Skin of body (tissue), 2 donors: ENCODE data around the gene LCE6A. TPM values are rescaled to one million over a fixed set of nuclear protein-coding genes. Genes with fewer than 3 reads are reported as not detected.

Experiments
- DNase-seq: peaks from one replicate; lab custom pipeline; 2025; lab: John Stamatoyannopoulos, UW
- total RNA-seq: library from RNA; depleted of rRNA; stranded (reverse); fragments of >200 nt; gene quantifications from one replicate; pipeline ENCODE4 v1.2.3, GENCODE V29; 2014

The LCE6A gene
- total RNA-seq, 1 donor from 2014 or later, result 4.4 TPM

DNA sequence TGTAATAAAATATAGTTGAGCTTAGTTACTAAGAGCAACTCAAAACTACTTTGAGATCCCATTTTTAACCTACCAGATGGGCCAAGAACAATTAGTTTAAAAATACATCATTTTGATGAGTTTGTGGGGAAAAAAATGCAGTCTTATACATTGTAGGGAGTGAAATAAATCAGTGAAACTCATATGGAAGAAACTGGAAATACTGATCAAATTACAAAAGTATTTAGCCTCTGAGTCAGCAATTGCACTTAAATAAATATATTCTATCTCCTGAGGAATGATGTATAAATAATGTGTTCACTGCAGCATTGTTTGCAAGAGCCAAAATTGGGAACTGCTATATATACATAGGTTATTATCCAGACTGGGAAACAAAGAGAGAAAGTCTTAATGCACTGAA lies 30.8 kb downstream of the LCE6A start:
- no peak for DNase-seq

DNA sequence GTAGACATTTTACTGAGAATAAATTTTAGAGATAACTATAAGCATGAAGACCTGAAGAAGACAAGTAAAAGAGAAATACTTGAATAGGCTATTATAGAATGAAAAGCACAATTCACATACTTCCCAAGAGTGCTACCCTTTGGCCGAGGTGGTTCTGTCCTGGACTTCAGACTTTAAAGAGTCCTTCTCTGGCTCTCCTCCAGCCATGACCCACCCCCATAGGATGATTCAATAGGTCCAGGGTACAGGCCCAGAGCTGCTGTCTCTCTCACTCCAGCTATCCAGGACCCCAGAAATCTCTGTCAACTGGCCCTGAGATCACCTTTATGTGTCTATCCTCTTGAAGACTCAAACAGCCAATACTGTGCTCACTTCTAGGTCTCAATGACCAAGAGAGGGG lies 34.2 kb downstream of the LCE6A start:
- DNase-seq, result no peak

- no peak for DNase-seq
Observed at GRCh38 chr1:152878042-152878441, 35.4 kb downstream of the LCE6A start, which contains the start of gene SMCP. Gene SMCP, plus strand, starts transcription at chr1:152878322. Its CDS starts 6,101 bp downstream, at chr1:152884423.

DNA sequence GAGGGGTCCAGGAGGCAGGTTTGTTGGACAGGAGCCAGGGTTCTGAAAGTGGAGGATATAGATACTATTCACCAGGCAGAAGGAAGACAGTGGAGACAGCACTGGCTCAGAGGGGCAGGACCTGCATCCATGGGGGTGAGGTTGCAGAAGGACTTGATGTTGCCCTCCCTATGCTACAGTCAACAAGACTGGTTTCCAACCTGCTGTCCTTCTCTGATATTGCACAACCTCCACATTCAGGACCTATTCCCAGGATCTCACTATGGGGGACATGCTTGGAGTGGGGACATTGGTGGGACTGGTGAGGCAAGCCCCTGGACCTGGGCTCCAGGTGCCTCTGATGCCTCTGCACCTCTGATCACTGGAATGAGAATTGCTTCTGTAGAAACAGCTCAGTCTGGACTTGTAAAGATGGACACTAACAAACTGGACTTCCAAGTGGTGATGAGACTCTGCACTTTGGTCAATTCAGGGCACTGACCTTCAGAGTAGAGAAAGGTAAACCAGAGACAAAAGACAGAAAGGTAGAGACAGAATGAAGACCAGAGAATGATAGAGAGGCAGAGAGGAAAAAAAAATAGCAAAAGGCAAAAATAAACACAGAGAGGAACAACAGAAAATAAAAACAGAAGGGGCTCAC lies 37.0 kb downstream of the LCE6A start:
- no peak for DNase-seq

DNA sequence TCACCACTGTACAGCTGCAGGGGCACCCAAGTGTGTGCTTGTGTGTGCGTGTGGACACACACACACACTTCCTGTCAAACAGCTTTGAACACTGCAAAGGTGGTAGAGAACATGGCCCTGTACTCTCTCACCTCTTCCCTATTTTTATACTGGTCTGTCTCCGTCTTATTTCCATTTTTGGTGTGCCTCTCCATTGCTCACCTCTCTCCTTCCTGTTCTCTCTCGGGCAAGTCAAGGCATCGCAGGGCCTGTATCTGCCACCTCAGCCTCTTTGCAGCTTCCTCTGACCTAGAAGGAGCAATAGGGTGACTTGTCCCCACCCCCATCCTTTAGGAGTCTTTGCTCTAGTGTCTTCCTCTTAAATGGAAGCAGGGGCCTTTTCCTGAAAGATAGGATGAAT lies 37.7 kb downstream of the LCE6A start:
- no peak for DNase-seq

- DNase-seq, result no peak
Observed at GRCh38 chr1:152880907-152881306, 38.3 kb downstream of the LCE6A start.

GRCh38 chr1:152884085-152884484 lies 41.4 kb downstream of the LCE6A start:
- DNase-seq, result no peak

- DNase-seq, result no peak
Observed at GRCh38 chr1:152884506-152884905, 41.9 kb downstream of the LCE6A start.

DNA sequence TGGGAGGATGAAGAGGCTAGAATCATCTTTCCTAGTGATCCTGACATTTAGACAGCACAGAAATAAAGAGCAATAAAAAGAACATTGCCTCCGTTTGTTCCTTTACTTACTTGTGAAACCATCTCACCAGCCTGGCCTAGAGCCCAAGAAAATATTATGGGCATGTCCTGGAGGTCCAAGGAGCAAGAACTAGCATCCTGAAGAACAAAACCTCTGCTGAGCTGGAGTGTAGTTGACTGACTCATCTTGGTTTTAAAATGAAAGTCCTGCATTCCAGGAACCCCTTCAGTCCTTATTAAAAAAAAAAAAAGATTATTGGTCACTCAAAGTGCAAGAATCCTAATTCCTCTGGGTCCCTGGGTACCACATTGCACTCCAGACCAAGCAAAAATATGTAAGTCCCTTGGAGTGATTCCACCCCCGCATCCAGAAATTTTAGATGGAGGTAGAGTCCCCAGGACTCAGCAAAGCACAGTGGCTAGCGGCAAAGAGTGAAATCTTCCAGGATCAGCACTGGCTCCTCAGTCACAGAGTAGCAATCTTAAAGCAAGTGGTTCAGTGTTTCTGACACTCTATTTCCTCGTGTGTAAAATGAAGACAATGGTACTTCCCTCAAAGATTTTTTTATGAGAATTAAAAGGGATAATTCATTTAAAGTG lies 42.4 kb downstream of the LCE6A start:
- DNase-seq, result no peak

- DNase-seq, result no peak
Observed at GRCh38 chr1:152886085-152886484, 43.4 kb downstream of the LCE6A start.

DNA sequence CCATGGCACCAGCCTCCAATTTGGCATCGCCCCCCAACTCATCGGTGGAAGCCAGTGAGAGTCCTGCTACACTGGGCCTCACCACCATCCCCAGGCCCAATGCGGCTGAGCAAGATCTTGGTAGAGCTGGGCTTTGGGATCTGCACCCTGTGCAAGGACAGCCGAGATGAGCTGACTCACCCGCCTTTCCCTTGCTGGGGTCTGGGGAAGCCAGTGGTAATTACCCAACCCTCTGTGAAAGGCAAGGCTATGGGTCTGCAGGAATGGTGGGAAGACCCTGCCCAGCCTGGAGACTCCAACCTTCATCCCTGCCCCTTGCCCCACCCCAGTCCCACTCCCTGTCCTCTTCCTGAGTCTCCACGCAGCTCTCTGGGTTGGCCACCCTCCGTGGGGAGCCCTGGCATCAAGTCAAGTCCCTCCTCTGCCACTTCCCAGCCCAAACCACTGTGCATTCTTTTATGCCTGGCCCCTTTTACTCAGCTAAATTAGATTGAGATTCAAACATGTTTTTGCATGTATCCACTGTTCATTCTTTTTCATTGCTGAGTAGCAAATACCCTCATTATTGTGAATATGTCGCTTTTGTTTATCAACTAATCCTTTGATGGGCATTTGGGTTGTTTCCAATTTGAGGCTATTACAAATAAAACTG lies 44.2 kb downstream of the LCE6A start:
- DNase-seq, result no peak

DNA sequence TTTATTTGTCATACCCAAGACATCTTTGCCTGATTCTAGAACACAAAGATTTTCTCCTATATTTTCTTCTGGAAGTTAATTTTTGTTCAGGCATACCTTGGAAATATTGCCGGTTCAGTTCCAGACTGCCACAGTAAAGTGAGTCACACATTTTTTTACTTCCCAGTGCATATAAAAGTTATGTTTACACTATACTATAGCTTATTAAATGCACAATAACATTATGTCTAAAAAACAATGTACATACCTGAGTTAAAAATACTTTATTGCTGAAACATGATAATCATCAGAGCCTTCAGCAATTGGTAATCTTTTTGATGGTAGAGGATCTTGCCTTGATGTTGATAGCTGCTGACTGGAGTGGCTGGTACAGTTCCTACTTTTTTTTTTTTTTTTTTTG lies 45.5 kb downstream of the LCE6A start:
- no peak for DNase-seq

Other genes starting within 250 kb of the LCE6A start
- gene LCE3C, start 242.6 kb upstream of the LCE6A start, total RNA-seq, result not detected
- gene LCE3B, start 229.0 kb upstream of the LCE6A start, total RNA-seq, result not detected
- not detected for gene LCE3A, start 219.8 kb upstream of the LCE6A start, total RNA-seq
- gene LCE2D, start 179.5 kb upstream of the LCE6A start, total RNA-seq, result 0.49 TPM
- gene LCE2C, start 167.6 kb upstream of the LCE6A start, total RNA-seq, result 3.4 TPM
- gene LCE2B, start 156.7 kb upstream of the LCE6A start, total RNA-seq, result 5.9 TPM
- 1.2 TPM for gene LCE2A, start 144.5 kb upstream of the LCE6A start, total RNA-seq
- gene LCE4A, start 134.7 kb upstream of the LCE6A start, total RNA-seq, result not detected
- 0.89 TPM for gene KPRP, start 84.8 kb upstream of the LCE6A start, total RNA-seq
- gene LCE1F, start 67.7 kb upstream of the LCE6A start, total RNA-seq, result not detected
- gene LCE1E, start 56.6 kb upstream of the LCE6A start, total RNA-seq, result 0.59 TPM
- gene LCE1D, start 46.1 kb upstream of the LCE6A start, total RNA-seq, result 1.4 TPM
- 9.3 TPM for gene LCE1C, start 36.2 kb upstream of the LCE6A start, total RNA-seq
- 1.9 TPM for gene LCE1B, start 30.9 kb upstream of the LCE6A start, total RNA-seq
- gene LCE1A, start 15.4 kb upstream of the LCE6A start, total RNA-seq, result 1.7 TPM
- gene LCE7A, start 17.1 kb downstream of the LCE6A start, total RNA-seq, result not detected
- not detected for gene SMCP, start 35.5 kb downstream of the LCE6A start, total RNA-seq
- 71.5 TPM for gene IVL, start 65.7 kb downstream of the LCE6A start, total RNA-seq
- 1.8 TPM for gene SPRR5, start 104.3 kb downstream of the LCE6A start, total RNA-seq
- gene SPRR4, start 127.8 kb downstream of the LCE6A start, total RNA-seq, result 17.7 TPM
- 6.1 TPM for gene SPRR1A, start 141.2 kb downstream of the LCE6A start, total RNA-seq
- 0.69 TPM for gene SPRR3, start 158.9 kb downstream of the LCE6A start, total RNA-seq
- 22.3 TPM for gene SPRR1B, start 188.3 kb downstream of the LCE6A start, total RNA-seq
- gene SPRR2D, start 198.3 kb downstream of the LCE6A start, total RNA-seq, result 11.3 TPM
- 1.6 TPM for gene SPRR2A, start 214.7 kb downstream of the LCE6A start, total RNA-seq
- gene SPRR2B, start 228.8 kb downstream of the LCE6A start, total RNA-seq, result not detected